Activated naive CD4-positive, alpha-beta T cell (primary cell): ENCODE results near the gene EFCAB6.
A peak's percentile ranks its signal among the peaks of the same experiment; 100 is the strongest.

Experiments
- DNase-seq, 4 experiments: peaks; one replicate each; lab custom pipeline; 2025; lab: John Stamatoyannopoulos, UW

Gene EFCAB6

GRCh38 chr22:43812149-43812842, at the start of gene EFCAB6:
TSS of gene EFCAB6 (minus strand) at chr22:43812305. CDS start at chr22:43782318, 29,987 bp downstream.
- peak; percentile 70 to 77 (median 75) for DNase-seq

GRCh38 chr22:43861529-43861928, 49.4 kb upstream of the EFCAB6 start:
- no peak for DNase-seq

- DNase-seq, result no peak
Observed at GRCh38 chr22:43860831-43861230, 48.7 kb upstream of the EFCAB6 start.

- no peak for DNase-seq
Observed at GRCh38 chr22:43860126-43860525, 48.0 kb upstream of the EFCAB6 start.

- no peak for DNase-seq
Observed at GRCh38 chr22:43859621-43860020, 47.5 kb upstream of the EFCAB6 start.

- DNase-seq, result no peak
Observed at GRCh38 chr22:43859176-43859575, 47.1 kb upstream of the EFCAB6 start.

GRCh38 chr22:43858156-43858895, 46.2 kb upstream of the EFCAB6 start:
- no peak for DNase-seq

GRCh38 chr22:43857367-43857766, 45.3 kb upstream of the EFCAB6 start:
- DNase-seq, result no peak

GRCh38 chr22:43855431-43855830, 43.3 kb upstream of the EFCAB6 start:
- DNase-seq, result no peak

GRCh38 chr22:43854786-43855271, 42.7 kb upstream of the EFCAB6 start:
- no peak for DNase-seq

GRCh38 chr22:43854121-43854785, 42.1 kb upstream of the EFCAB6 start:
- DNase-seq, result no peak

- no peak for DNase-seq
Observed at GRCh38 chr22:43853328-43853931, 41.3 kb upstream of the EFCAB6 start.

GRCh38 chr22:43852573-43853327, 40.6 kb upstream of the EFCAB6 start:
- no peak for DNase-seq

GRCh38 chr22:43851979-43852307, 39.8 kb upstream of the EFCAB6 start:
- DNase-seq, result no peak

- no peak for DNase-seq
Observed at GRCh38 chr22:43851058-43851978, 39.2 kb upstream of the EFCAB6 start.

- no peak for DNase-seq
Observed at GRCh38 chr22:43850529-43850928, 38.4 kb upstream of the EFCAB6 start.

GRCh38 chr22:43849731-43850130, 37.6 kb upstream of the EFCAB6 start:
- no peak for DNase-seq

- no peak for DNase-seq
Observed at GRCh38 chr22:43848366-43849171, 36.5 kb upstream of the EFCAB6 start.

GRCh38 chr22:43847376-43848289, 35.5 kb upstream of the EFCAB6 start:
- no peak for DNase-seq
